GM12892 (cell line): Measurements from ENCODE around the gene KNL1.

Experiments
- POLR2A ChIP-seq: IDR thresholded peaks from 2 replicates; pipeline ENCODE4 v1.6.1; 2011; ENCODE audit warnings: low read depth, low read length, control low read depth
- POLR2AphosphoS5 ChIP-seq: IDR thresholded peaks from 2 replicates; pipeline ENCODE4 v1.6.1; 2011; ENCODE audit warnings: low read depth, low read length, control low read depth
- TAF1 ChIP-seq: IDR thresholded peaks from 2 replicates; pipeline ENCODE4 v1.6.1; 2011; ENCODE audit warnings: low read depth, mild to moderate bottlenecking, control low read depth, low read length, borderline replicate concordance

- TF ChIP-seq TAF1 (no peak), POLR2AphosphoS5 (no peak), POLR2A (no peak)
Observed at GRCh38 chr15:40558952-40559742, 34.9 kb upstream of the KNL1 start.
